Fibroblast of lung (primary cell): Measurements from ENCODE around the gene NPAP1. TPM values are rescaled to one million over a fixed set of nuclear protein-coding genes. Genes with fewer than 3 reads are reported as not detected.
"Not testable (repeated sequence)": the region's sequence is repeated elsewhere in the genome, so short reads cannot be mapped to it uniquely, and the experiment has no call there.

Source experiments
- DNase-seq, 2 donors: peaks; one replicate each; pipeline versions ENCODE4 v3.0.0 to v3.0.0-alpha.2; 2010; ENCODE audit warnings: low read depth in 2 of 2
- H2AFZ ChIP-seq: 2 replicates; pipeline ENCODE4 v1.5.1; 2012; ENCODE audit warnings: low read length, control low read depth, inconsistent platforms
- H3K27ac ChIP-seq: 2 replicates; pipeline ENCODE4 v1.5.1; 2011; ENCODE audit warnings: low read length, control low read depth; ENCODE audit not compliant: insufficient read depth
- H3K27me3 ChIP-seq: 2 replicates; pipeline ENCODE4 v1.5.1; 2011; ENCODE audit warnings: mild to moderate bottlenecking, low read length; ENCODE audit not compliant: control insufficient read depth, insufficient read depth
- H3K36me3 ChIP-seq: 2 replicates; pipeline ENCODE4 v1.5.1; 2011; ENCODE audit warnings: low read length; ENCODE audit not compliant: control insufficient read depth, insufficient read depth
- H3K4me1 ChIP-seq: 2 replicates; pipeline ENCODE4 v1.5.1; 2011; ENCODE audit warnings: low read length; ENCODE audit not compliant: control insufficient read depth, insufficient read depth; ENCODE audit errors: extremely low read depth
- H3K4me2 ChIP-seq: 2 replicates; pipeline ENCODE4 v1.5.1; 2011; ENCODE audit warnings: low read length, control low read depth; ENCODE audit not compliant: insufficient read depth; ENCODE audit errors: extremely low read depth
- H3K4me3 ChIP-seq, 4 experiments: fragments of 200-600 bp in 1 of 4; sonication (generic) in 1 of 4; replicated peaks in 1 of 4; 2 replicates each; pipeline ENCODE4 v1.5.1; 2011 to 2016; ENCODE audit warnings: low read length in 4 of 4, low read depth in 3 of 4, mild to moderate bottlenecking in 3 of 4, control low read depth in 2 of 4, inconsistent platforms in 1 of 4, mixed read lengths in 1 of 4; ENCODE audit not compliant: insufficient read depth in 1 of 4; ENCODE audit errors: control extremely low read depth in 1 of 4
- H3K79me2 ChIP-seq: 2 replicates; pipeline ENCODE4 v1.5.1; 2012; ENCODE audit warnings: mild to moderate bottlenecking, low read length, inconsistent platforms; ENCODE audit not compliant: control insufficient read depth, insufficient read depth
- H3K9ac ChIP-seq: 2 replicates; pipeline ENCODE4 v1.5.1; 2011; ENCODE audit warnings: mild to moderate bottlenecking, low read length, control low read depth; ENCODE audit not compliant: insufficient read depth
- H3K9me3 ChIP-seq: 2 replicates; pipeline ENCODE4 v1.5.1; 2012; ENCODE audit warnings: low read depth, low read length; ENCODE audit not compliant: control insufficient read depth, insufficient read depth
- H4K20me1 ChIP-seq: 2 replicates; pipeline ENCODE4 v1.5.1; 2011; ENCODE audit warnings: low read length; ENCODE audit not compliant: control insufficient read depth, insufficient read depth; ENCODE audit errors: extremely low read depth
- EZH2 ChIP-seq: IDR thresholded peaks from 2 replicates; pipeline ENCODE4 v1.5.1; 2012; ENCODE audit warnings: low read length, control low read depth, mild to moderate bottlenecking; ENCODE audit errors: missing control alignments
- polyA plus RNA-seq, 2 donors: library from polyadenylated mRNA; depleted of rRNA in 1 of 2; stranded (reverse) in 1 of 2; unstranded in 1 of 2; fragments of >200 nt; gene quantifications; 2 replicates each; pipeline ENCODE4 v1.2.1, GENCODE V29; 2011 to 2012; ENCODE audit warnings: missing spikeins in 1 of 2
- total RNA-seq: library from RNA; depleted of rRNA; stranded (reverse); fragments of >200 nt; gene quantifications from 2 replicates; pipeline ENCODE4 v1.2.1, GENCODE V29; 2014
- TF ChIP-seq, protein P1 (sequence below), 2 donors: IDR thresholded peaks in 1 of 2; conservative IDR thresholded peaks in 1 of 2; 1 replicate in 1 of 2; 2 replicates in 1 of 2; pipeline ENCODE4 v1.5.1; 2011 to 2012; ENCODE audit warnings: low read length in 2 of 2, control low read depth in 1 of 2, inconsistent platforms in 1 of 2, low read depth in 1 of 2, mild to moderate bottlenecking in 1 of 2

The NPAP1 gene
- total and polyA plus RNA-seq, 2 donors (not counting 1 experiment from before 2014, with no cell fraction given): not detected

DNA sequence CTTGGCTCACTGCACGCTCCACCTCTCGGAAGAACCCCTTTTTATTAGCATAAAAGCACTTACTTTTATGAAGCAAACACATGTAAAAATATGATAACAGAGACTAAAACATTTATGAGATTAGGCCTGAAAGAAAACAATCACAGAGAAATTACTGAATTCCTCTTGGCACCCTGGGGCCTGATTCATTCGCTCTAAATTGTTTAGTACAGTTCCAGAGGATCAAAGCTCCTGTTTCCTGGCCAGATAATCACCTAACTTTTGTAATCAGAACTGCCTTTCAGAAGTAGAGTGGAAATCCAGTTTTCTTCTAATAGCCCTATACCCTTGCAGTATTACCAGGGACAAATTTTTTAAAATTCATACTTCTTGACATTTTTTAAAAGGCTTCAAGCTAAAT lies 6.4 kb downstream of the NPAP1 start:
- Histone ChIP-seq H3K4me1 (no peaks in the 10 kb centered on the region), H4K20me1 (no peaks in the 10 kb centered on the region), H3K4me3 (no peak overlapping the region), H3K27me3 (no peaks in the 10 kb centered on the region), H3K9ac (no peak overlapping the region), H3K9me3 (no peaks in the 10 kb centered on the region), H3K4me2 (no peak overlapping the region), H3K79me2 (no peaks in the 10 kb centered on the region), H2AFZ (no peak overlapping the region), H3K36me3 (no peaks in the 10 kb centered on the region), H3K27ac (no peak overlapping the region)
- TF ChIP-seq, protein P1, sequence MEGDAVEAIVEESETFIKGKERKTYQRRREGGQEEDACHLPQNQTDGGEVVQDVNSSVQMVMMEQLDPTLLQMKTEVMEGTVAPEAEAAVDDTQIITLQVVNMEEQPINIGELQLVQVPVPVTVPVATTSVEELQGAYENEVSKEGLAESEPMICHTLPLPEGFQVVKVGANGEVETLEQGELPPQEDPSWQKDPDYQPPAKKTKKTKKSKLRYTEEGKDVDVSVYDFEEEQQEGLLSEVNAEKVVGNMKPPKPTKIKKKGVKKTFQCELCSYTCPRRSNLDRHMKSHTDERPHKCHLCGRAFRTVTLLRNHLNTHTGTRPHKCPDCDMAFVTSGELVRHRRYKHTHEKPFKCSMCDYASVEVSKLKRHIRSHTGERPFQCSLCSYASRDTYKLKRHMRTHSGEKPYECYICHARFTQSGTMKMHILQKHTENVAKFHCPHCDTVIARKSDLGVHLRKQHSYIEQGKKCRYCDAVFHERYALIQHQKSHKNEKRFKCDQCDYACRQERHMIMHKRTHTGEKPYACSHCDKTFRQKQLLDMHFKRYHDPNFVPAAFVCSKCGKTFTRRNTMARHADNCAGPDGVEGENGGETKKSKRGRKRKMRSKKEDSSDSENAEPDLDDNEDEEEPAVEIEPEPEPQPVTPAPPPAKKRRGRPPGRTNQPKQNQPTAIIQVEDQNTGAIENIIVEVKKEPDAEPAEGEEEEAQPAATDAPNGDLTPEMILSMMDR (conservative IDR thresholded peaks at IDR 0.05 in 1 of 2, IDR thresholded peaks at IDR 0.05 in 1 of 2; ENCODE audit: low read depth in 1 of 2, low read length in 2 of 2): no peak
- no peak for TF ChIP-seq EZH2
- DNase-seq: no peak

GRCh38 chr15:24682905-24683304 lies 7.3 kb downstream of the NPAP1 start:
- H2AFZ ChIP-seq, H3K27ac ChIP-seq, H3K9ac ChIP-seq, H3K4me2 ChIP-seq, H3K79me2 ChIP-seq, H3K4me3 ChIP-seq, H3K27me3 ChIP-seq, H4K20me1 ChIP-seq, H3K36me3 ChIP-seq, DNase-seq, H3K4me1 ChIP-seq, H3K9me3 ChIP-seq: not testable (repeated sequence)

- H4K20me1 ChIP-seq: no peaks in the 10 kb centered on the region
- H3K27me3 ChIP-seq: no peaks in the 10 kb centered on the region
- no peaks in the 10 kb centered on the region for H3K9me3 ChIP-seq
- no peak overlapping the region for H3K4me2 ChIP-seq
- H3K4me3 ChIP-seq: no peak overlapping the region
- no peak overlapping the region for H2AFZ ChIP-seq
- no peak overlapping the region for H3K9ac ChIP-seq
- H3K27ac ChIP-seq: no peak overlapping the region
- H3K36me3 ChIP-seq: no peaks in the 10 kb centered on the region
- TF ChIP-seq EZH2: no peak
- TF ChIP-seq, protein P1 (conservative IDR thresholded peaks at IDR 0.05 in 1 of 2, IDR thresholded peaks at IDR 0.05 in 1 of 2; ENCODE audit: low read depth in 1 of 2, low read length in 2 of 2): no peak
- no peaks in the 10 kb centered on the region for H3K79me2 ChIP-seq
- DNase-seq: no peak
- H3K4me1 ChIP-seq: no peaks in the 10 kb centered on the region
Measured at GRCh38 chr15:24683736-24684135, 8.2 kb downstream of the NPAP1 start.

- Histone ChIP-seq H3K4me1 (no peaks in the 10 kb centered on the region), H3K36me3 (no peaks in the 10 kb centered on the region), H3K9ac (no peak overlapping the region), H2AFZ (no peak overlapping the region), H3K9me3 (no peaks in the 10 kb centered on the region), H3K27ac (no peak overlapping the region), H4K20me1 (no peaks in the 10 kb centered on the region), H3K4me3 (no peak overlapping the region), H3K79me2 (no peaks in the 10 kb centered on the region), H3K4me2 (no peak overlapping the region), H3K27me3 (no peaks in the 10 kb centered on the region)
- TF ChIP-seq, protein P1 (conservative IDR thresholded peaks at IDR 0.05 in 1 of 2, IDR thresholded peaks at IDR 0.05 in 1 of 2; ENCODE audit: low read depth in 1 of 2, low read length in 2 of 2): no peak
- no peak for TF ChIP-seq EZH2
- DNase-seq: no peak
Measured at GRCh38 chr15:24684313-24684712, 8.7 kb downstream of the NPAP1 start.
